LHCN-M2 (cell line): ENCODE results near the gene MFAP5. TPM values are rescaled to one million over a fixed set of nuclear protein-coding genes. Genes with fewer than 3 reads are reported as not detected.
A peak's percentile ranks its signal among the peaks of the same experiment; 100 is the strongest.
"Not testable (repeated sequence)": the region's sequence is repeated elsewhere in the genome, so short reads cannot be mapped to it uniquely, and the experiment has no call there.

Experiments used
- DNase-seq: peaks from one replicate; pipeline ENCODE4 v3.0.0-alpha.2; 2012; ENCODE audit warnings: low read depth
- total RNA-seq: library from RNA; depleted of rRNA; stranded (reverse); fragments of >200 nt; gene quantifications from 2 replicates; pipeline ENCODE4 v1.2.3, GENCODE V29; 2014

MFAP5 gene
- total RNA-seq, 1 experiment from 2014 or later, result 22.7 TPM

DNA sequence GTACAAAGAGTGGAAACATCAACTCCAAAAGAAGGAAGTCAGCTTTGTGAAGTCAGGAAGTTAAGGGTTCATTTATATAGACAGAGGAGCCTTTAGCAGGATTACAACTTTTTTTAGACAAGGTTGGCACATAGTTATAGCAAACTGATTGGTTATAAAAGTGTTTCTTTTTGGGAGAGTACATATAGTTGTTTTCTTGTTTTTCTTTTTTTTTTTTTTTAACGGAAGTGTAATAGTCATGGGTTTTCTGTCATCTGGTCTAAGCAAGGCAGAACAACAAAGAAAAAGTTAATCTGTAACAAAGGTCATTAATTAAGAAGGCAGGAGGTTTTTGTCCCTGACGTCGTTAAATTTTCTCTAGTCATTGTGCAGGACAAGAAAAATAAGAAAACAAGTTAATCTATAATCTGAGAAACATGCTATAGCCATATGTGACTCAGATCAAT, 13.0 kb upstream of the MFAP5 start:
- DNase-seq, result no peak

DNA sequence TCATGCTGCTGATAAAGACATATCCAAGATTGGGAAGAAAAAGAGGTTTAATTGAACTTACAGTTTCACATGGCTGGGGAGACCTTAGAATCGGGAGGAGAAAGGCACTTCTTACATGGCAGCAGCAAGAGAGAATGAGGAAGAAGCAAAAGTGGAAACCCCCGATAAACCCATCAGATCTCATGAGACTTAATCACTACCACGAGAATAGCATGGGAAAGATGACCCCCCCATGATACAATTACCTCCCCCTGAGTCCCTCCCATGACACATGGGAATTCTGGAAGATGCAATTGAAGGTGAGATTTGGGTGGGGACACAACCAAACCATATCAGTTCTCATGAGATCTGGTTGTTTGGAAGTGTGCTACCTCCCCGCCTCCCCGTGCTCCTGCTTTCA, 9.8 kb upstream of the MFAP5 start:
- DNase-seq, result no peak

DNA sequence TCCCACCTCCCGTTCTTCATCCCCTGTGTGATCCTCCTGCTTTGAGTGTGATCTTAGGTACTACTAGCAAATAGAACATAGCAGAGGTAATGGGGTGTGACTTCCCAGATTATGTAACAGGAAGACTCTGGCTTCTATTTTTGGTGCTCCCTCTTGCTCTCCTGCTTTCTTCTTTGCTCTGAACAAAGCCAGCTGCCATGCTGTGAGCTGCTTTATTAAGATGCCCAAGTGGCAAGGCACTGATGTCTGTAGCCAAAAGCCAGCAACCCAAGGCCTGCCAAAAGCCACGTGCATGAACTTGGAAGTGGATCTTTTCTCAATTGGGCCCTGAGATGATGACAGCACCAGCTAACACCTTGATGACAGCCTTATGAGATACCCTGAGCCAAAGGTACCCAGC, 5.8 kb upstream of the MFAP5 start:
- no peak for DNase-seq

DNA sequence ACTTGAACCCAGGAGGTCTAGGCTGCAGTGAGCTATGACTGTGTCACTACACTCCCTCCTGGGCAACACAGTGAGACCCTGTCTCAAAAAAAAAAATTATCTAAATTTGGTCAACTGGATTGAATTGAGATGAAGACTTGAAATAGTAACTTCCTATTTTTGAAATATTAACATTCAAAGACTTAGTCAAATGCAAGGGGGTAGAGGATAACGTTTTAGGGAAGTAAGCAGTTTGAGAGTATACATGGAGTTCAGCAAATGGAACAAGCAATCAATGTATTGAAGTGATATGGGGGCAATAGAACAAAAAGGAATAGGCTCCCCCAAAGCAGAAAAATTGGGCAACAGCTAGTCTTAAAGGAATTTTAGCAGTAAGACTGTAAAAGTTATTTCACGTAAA, 4.6 kb upstream of the MFAP5 start:
- no peak for DNase-seq

DNA sequence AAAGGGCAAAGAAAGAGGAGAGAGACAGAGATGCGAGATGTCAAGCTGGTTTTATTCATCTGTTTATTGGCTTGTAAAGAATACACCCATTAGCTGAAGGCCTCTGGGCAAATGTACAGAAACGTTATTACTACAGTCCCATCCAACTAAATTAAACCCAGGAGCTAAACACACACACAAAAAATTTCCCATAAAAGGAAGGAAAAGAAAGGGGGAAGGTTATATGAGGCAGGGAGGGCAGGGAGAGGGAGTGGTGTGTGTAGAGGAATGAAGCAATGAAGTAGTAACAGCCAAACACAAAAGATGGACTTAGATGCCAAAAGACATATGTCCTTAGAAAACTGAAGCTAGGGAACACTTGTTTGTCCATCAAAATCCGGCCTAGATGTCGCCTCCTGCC, 3.1 kb upstream of the MFAP5 start:
- DNase-seq, result no peak

DNA sequence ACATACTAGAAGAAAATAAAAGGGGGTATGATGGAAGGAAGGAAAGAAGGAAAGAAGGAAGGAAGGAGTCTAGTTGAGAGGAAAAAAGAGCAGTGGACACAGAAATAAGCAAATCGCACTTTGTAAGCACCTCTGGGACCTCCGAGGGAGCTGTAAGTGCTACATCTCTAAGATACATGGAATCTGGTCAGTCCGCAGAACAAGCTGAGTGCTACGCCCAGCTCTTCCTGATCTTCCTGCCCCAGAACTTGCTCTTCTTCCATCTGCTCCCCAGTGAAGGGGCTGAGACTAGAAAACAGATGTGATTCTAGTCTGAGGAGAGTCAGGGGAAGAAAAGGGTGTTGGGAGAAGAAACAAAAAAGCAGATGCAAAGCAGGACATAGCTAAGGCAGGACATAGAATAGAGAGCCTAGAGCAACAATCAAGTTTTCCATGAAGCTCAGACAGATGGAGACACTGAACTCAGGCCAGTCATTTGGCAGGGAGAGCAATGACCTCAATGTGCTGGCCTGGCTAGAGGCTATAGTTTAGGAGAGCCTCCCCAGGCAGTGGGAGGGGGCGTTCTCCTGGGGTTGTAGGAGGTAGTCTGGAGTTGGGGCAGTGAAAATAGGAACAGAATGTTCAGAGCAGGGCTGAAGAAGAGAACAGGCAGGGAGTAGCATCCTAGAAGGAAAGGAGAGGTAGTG, 1.7 kb upstream of the MFAP5 start:
- DNase-seq, result no peak

DNA sequence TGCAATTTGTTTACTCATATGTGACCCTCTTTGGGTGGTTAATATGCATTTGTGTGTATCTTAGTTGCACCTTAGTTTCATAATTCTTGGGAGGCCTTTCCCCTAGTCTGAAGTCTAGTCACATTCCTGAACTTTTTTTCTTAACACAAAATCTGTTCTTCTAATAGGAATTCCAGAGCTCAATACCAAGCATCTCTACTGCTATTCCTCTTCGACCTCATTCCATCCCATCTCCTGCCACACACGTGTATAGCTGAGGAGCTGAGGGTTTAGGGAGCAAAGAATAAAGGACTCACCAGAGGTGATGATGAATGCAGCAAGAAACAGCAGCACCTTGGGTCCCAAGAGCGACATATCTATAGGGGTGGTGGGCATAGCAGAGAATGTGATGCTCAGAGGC, 875 bp downstream of the MFAP5 start:
- DNase-seq, result no peak

DNA sequence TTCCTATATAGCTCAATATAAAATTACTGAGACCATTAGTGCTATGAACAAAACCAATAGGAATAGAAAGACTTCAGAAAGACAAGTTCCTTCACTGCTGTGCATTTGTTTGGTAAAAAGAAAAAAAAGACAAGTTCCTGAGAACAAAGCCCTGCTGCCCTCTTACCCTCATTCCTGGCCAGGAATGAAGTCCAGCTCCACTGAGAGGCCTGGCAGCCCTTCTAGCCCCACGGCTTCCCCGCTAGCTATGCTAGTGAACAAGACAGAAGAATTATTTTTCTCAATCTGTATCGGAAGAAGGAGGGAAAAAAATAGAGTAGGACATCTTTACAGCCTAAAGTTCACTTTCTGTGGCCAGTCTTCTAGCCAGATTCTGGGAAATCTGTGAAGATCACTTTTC, 1.6 kb downstream of the MFAP5 start:
- no peak for DNase-seq

DNA sequence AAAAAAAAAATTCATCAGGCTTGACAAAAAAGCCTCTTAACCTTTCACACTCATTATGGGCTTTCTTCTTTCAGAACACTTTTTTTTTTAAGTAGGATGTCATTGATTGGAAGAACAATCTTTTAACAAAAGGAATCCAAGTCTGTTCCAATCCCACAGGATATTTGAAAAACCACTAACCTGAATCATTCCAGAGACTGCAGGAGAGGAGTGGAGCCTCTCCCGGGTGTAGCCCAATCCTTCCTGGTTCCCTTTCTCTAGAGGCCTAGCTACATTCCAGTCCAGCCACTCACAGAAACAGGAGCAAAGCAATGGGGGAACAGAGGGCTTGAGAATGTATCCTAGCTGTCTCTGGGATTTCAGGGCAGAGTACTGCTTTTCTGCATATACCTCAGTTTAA, 4.3 kb downstream of the MFAP5 start:
- DNase-seq, result peak; percentile 83

DNA sequence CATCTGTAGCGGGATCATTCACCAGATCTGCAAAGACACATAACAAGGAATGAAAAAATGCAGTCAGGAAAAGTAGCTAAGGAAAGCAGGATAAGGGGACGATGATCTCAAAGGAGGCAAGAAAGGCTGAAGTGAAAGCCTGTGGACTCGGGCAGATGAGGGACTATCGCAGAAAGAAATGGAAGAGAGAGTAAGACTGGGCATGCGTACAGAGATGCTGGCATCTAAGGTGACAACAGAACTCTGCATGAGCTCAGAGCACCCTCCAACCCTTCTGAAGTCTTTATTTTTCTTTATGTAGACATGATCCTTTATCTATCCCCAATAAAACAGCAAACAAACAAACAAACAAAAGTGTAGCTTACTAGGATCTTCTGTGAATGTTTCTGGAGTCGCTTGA, 7.2 kb downstream of the MFAP5 start:
- DNase-seq, result no peak

DNA sequence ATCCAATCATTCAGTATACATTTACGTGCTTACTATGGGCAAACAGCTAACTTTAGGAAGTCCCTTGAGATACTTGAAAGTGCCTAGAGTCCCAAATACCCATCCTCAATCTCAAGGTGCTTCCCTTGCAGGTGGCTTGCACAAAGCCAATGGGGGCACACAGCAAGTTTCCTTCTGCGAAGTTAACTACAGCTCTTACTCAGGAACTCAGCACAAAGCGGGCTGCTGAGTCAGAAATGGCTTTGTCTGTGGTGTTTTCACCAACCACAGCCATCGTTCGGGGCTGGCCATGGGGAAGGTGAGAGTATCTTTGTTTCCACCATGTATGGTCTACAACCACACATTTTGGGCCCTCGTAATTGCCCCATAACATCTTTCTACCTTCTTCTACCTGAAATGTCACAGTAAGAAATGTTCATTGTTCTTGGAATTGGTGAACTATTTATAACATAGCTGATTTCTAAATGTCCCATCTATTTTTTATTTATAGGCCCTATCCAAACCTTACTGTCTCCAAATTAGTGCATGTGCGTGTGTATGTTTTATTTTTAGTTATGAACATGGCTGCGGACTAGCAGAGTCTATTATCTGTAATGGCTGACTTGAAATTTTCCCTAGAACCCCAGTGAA, 13.9 kb downstream of the MFAP5 start:
- DNase-seq, result no peak

DNA sequence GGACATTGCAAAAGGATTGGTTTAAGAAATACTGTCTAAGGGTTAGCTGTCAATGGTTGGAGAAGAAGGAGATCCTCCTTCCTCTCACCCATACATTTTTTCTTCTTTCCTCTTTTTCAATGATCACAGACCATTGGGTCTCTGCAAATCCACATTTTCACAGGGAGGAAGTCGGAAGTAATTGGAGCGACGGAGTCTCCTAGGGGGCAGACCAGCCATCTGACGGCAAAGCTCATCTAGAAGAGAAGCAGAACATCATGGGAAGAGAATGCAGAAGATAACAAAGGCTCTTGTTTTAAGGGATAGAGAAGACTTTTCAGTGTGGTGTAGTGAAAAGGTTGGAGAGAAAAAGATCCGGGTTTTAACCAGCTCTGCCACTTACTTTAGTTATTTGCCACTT, 14.7 kb downstream of the MFAP5 start:
- no peak for DNase-seq

DNA sequence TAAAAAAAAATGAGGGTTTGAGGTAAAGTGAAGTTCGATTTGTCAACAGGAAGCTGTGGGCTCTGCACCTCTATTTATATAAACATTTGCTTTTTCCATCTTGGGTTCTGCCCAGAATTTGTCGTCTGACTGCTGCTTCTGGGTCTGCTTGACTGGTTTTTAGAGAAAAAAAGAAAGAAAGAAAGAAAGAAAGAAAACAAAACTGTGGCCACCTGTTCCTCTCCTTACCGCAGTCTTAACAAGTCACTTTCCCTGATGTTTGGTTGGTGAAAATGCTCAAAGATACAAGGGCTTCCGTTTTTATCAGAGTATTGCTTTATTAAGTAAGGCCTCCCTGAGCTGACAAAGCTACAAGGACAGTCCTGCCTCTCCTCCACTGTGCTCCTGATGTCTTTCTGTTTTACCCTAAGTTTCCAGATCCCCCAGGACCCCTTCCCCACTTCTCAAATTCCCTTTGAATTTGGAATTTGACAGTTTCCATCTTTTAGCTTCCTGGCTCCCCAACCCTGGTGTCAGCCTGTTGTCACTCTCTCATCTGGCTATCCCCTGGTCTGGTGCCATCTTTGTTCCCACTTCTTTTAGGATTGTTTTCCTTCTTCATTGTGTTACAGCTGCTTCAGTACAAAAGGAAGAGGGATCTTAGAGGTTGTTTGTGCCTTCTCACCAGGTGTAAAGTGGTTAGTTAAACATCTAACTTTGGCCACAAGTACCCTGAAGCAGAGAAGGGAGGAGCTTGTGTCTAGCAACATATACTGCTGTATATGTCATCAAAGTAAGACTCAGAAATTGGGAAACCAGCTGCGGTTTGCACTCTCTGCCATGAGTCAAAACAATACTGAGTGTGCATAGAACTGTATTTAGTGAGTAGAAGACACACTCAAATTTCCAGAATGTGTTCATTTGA, 18.0 kb downstream of the MFAP5 start:
- no peak for DNase-seq

DNA sequence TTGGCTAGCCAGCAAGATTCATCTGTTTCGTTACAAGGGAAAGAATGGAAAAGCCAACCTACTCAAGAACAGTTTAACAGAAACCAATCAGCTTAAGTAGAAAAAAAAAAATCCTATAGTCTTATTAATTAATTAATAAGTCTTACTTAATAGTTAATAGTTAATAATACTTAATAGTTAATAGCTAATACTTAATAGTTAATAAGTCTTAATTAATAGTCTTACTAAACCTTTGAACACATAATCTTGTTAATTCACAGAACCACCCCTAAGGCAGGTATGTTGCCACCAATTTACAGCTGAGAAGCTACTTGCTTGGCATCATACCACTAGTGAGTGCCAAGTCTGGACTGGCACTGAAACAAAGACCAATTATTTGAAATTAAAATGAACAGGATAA, 19.9 kb downstream of the MFAP5 start:
- DNase-seq, result no peak

DNA sequence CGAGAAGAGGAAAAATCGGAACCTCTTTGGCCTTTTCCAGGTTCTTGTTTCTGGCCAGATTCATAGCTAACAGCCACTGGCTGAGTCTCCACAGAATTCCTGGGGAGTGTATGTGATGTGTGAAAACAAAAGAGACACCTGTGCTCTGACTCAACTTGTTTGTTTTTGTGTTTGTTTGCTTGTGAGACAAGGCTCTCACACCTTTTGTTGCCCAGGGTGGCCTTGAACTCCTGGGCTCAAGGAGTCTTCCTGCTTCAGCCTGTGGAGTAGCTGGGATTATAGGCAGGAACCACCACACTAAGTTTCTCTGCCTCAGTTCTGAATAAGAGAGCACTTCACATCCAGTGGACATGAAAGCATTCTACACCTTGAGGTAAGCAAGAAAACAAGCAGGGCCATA, 22.7 kb downstream of the MFAP5 start:
- DNase-seq, result no peak

DNA sequence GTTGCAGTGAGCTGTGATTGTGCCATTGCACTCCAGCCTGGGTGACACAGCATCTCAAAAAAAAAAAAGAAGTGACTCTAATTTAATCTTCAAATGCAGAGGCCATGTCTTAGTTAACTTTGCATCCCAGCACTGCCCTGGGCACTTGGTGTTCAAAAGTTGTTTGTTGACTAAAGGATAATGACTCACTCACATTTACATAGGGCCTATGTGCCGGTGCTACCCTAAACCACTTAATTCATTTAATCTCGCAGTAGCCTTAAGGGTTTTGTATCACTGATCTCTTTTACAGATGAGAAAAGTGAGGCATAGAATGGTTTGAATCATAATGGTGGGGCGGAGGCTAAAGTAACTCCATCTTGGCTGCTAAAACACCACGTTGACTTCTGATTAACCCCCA, 23.7 kb downstream of the MFAP5 start:
- DNase-seq, result no peak

DNA sequence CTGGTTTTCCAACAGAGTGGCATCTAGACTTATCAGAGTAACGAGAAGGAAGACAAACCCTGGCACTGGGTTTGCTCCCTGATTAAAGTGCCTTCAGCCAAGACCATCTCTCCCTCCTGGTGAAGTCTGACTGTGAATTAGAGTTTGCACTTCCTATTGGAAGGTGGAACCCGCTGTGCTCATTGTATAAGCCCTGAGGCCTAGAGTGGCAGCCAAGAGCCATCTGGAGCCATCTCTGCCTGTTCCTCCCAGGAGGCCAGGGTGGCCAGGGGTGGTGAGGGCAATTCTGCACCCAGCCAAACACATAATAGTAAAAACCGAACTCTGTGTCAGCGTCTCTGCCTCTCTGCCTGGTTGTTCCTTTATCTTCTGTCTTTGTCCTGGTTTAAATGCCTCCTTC, 25.0 kb downstream of the MFAP5 start:
- no peak for DNase-seq

DNA sequence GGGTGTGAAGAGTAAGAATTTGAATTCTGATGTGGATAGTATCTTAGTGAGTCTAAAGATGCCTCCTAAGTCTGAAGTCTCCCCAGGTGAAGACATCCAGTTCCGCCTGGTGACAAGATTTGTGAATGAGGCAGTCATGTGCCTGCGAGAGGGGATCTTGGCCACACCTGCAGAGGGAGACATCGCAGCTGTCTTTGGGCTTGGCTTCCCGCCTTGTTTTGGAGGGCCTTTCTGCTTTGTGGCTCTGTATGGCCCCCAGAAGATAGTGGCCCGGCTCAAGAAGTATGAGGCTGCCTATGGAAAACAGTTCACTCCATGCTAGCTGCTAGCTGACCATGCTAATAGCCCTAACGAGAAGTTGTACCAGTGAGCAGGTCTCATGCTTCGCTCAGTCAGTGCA, 25.4 kb downstream of the MFAP5 start:
- no peak for DNase-seq

DNA sequence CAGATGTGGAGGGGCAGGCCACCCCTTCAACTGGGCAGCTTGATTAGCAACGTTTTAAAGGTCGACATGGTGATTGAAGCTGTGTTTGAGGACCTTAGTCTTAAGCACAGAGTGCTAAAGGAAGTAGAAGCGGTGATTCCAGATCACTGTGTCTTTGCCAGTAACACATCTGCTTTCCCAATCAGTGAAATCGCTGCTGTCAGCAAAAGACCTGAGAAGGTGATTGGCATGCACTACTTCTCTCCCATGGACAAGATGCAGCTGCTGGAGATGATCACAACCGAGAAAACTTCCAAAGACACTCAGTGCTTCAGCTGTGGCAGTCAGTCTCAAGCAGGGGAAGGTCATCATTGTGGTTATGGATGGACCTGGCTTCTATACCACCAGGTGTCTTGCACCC, 26.0 kb downstream of the MFAP5 start:
- peak; percentile 61 for DNase-seq

DNA sequence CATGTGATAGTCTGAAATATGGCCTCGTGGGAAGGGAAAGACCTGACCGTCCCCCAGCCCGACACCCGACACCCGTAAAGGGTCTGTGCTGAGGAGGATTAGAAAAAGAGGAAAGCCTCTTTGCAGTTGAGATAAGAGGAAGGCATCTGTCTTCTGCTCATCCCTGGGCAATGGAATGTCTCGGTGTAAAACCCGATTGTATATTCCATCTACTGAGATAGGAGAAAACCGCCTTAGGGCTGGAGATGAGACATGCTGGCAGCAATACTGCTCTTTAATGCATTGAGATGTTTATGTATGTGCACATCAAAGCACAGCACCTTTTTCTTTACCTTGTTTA, 26.6 kb downstream of the MFAP5 start:
- not testable (repeated sequence) for DNase-seq

DNA sequence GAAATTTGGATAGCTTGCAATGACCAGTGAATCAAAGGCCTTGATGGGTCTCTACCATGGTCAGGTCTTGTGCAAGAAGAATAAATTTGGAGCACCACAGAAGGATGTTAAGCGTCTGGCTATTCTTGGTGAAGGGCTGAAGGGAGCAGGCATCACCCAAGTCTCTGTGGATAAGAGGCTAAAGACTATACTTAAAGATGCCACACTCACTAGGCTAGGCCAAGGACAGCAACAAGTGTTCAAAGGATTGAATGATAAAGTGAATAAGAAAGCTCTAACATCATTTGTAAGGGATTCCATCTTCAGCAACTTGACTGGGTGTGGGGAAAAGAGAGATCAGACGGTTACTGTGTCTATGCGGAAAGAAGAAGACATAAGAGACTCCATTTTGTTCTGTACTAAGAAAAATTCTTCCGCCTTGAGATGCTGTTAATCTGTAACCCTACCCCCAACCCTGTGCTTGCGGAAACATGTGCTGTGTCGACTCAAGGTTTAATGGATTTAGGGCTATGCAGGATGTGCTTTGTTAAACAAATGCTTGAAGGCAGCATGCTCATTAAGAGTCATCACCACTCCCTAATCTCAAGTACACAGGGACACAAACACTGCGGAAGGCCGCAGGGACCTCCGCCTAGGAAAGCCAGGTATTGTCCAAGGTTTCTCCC, 27.2 kb downstream of the MFAP5 start:
- not testable (repeated sequence) for DNase-seq

DNA sequence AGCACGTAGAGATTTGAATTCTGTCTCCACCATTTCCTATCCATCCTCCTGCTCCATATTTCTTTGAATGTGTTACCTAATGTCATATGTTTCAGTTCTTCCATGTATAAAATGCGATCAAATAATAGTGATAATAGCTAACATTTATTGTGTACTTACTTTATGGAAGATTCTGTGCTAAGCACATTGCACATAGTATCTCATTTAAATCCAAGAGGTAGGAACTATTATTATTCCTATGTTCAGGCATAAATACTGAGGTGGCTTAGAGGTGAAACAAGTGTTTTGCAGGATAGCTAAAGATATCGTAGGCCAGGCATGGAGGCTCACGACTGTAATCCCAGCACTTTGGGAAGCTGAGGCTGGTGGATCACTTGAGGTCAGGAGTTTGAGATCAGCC, 32.5 kb downstream of the MFAP5 start:
- no peak for DNase-seq
